Omental fat pad (tissue), 4 donors: ENCODE data around the gene POTEM. TPM values are rescaled to one million over a fixed set of nuclear protein-coding genes. Genes with fewer than 3 reads are reported as not detected.
"Not testable (repeated sequence)": the region's sequence is repeated elsewhere in the genome, so short reads cannot be mapped to it uniquely, and the experiment has no call there.

Experiments used
- ATAC-seq: fragments of 150-250 bp; one replicate; pipeline ENCODE4 v1.9.1; 2016; ENCODE audit warnings: mild to moderate bottlenecking, moderate library complexity; ENCODE audit not compliant: low FRiP score
- DNase-seq: peaks from one replicate; pipeline ENCODE4 v3.0.0-alpha.2; 2019; ENCODE audit warnings: low spot score
- total RNA-seq, 4 donors: library from RNA; depleted of rRNA; stranded (reverse); fragments of >200 nt; gene quantifications; one replicate each; pipeline ENCODE4 v1.1.0, GENCODE V29; 2016

POTEM gene
- total RNA-seq: not detected

DNA sequence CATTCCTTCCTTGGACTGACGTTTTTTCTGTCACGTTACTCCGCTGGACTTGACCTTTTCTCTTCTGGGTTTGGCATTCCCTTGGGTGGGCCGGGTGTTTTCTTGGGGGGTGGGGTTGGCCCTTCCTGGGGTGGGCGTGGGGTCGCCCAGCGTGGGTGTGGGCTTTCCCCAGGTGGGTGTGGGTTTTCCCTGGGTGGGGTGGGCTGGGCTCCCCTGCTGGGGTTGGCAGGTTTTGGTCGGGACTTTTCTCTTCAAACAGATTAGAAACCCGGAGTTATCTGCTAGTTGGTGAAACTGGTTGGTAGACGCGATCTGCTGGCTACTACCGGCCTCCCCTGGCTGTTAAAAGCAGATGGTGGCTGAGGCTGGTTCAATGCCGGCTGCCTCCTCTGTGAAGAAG lies at the start of gene POTEM:
POTEM (plus strand) TSS at position 301 of the 400 bp plus-strand sequence; CDS start at position 353, 52 bp downstream.
- DNase-seq, ATAC-seq: not testable (repeated sequence)

GRCh38 chr14:18918345-18918744 lies 48.9 kb upstream of the POTEM start:
- not testable (repeated sequence) for DNase-seq, ATAC-seq

GRCh38 chr14:18920052-18920451 lies 47.2 kb upstream of the POTEM start:
- ATAC-seq, DNase-seq: not testable (repeated sequence)

- not testable (repeated sequence) for DNase-seq, ATAC-seq
Observed at GRCh38 chr14:18921055-18921701, 46.1 kb upstream of the POTEM start.

DNA sequence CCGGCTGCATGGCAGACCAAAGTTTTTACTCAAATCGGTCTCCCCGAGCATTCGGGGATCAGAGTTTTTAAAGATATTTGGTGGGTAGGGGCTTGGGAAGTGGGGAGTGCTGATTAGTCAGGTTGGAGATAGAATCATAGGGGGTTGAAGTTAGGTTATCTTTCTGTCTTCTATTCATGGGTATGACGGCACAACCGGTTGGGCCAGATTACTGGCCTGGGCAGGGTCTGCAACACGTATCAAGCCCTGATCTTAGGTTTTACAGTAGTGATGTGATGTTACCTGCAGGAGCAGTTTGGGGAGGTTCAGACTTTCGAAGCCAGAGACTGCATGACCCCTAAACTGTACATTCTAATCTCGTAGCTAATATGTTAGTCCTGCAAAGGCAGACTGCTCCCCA lies 30.4 kb upstream of the POTEM start:
- not testable (repeated sequence) for DNase-seq, ATAC-seq

DNA sequence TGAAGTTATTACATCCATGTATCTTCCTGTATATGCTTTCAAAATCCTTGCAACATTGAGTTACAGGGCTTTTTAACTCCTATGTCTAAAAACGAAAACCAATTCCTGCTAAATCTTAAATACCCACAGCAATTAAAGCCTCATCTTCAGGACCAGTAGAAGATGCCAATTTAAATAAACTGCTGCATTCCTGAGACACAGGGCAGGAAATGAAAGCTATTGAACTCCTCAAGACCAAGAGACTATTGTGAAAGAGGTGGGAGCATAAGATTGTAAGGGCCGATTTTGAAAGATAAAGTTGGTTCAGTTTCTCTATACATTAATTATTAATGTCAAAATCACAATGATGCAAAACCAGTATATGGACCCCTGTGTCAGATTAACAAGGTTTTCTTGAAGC lies 28.5 kb upstream of the POTEM start:
- DNase-seq, ATAC-seq: not testable (repeated sequence)

- DNase-seq: not testable (repeated sequence)
- peak; percentile 19 for ATAC-seq
Observed at GRCh38 chr14:18949939-18950338, 17.3 kb upstream of the POTEM start.

GRCh38 chr14:18953085-18953484 lies 14.1 kb upstream of the POTEM start:
- not testable (repeated sequence) for ATAC-seq, DNase-seq

DNA sequence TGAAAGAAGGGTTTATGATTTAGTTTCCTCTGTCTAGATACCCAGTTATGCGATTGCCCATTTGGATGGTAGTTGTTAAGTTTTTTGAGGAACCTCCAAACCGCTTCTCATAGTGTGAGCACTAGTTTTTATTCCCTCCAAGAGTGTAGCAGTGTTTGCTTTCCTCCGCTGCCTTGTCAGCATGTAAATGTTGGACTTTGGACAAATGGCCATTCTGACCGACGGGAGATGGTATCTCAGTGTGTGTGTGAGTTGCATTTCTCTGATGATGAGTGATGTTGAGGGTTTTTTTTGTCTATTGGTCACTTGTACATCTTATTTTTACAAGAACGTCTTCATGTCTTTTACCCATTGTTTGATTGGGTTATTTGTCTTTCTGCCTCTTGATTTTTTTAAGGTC lies 11.4 kb upstream of the POTEM start:
- ATAC-seq, DNase-seq: not testable (repeated sequence)

- DNase-seq, ATAC-seq: not testable (repeated sequence)
Observed at GRCh38 chr14:18961576-18961975, 5.7 kb upstream of the POTEM start.

DNA sequence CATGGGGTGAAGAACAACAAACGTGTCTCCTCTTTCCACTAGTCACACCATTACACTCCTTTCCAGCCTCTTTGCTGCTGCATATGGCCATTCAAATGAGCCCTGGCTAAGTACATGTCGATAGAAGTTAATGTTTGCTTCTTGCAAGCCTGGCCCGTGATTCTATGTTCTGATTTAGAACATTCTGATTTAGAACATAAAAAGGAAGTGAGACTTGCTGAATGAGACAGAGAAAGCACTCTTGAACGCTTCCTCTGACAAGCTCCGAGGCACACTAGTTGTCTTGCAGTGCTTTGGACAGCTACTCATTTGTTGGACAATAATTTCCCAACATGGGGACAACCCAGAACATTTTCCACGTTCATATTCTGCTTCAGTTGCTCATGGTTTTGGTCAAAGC lies 5.1 kb upstream of the POTEM start:
- DNase-seq, ATAC-seq: not testable (repeated sequence)

DNA sequence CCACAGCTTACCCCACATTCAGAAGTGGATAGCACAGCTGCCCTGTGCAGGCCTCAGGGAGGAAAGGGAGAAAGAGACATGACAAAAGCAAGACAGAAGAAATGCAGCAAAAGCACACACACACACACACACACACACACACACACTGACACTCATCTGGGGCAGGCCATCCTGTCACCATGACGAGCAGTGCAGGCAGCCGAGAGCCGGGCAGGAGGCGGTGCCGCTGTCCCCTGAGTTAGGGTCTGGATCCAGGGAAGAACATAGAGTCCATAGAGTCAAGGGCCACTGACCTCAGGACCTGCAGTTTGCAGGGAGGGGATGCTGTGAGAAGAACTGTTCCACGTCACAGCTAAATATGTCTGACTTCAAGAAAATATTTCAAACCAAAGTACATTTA lies 4.0 kb upstream of the POTEM start:
- not testable (repeated sequence) for ATAC-seq, DNase-seq

DNA sequence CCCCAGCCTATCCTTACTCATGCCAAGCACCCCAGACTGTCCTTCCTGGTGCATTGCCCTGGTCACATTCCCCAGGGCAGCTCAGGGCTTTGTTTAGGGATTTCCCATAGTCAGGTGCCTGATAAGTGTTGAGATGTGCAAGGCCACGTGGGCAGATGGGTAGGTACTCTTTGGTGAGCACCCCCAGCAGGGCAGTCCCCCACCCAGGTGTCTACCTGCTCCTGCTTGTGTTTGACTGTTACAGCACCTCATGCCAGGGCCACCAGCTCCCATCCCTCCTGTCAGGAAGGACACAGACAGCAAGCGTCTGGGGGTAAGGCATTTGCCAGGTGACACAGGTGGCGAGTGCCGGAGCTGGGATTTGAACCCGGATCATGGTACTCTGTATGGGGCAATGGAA lies 2.4 kb upstream of the POTEM start:
- not testable (repeated sequence) for ATAC-seq

GRCh38 chr14:19002566-19002965 lies 35.3 kb downstream of the POTEM start:
- not testable (repeated sequence) for DNase-seq, ATAC-seq

More for the DNA sequence above, 2.4 kb upstream of the POTEM start:
- not testable (repeated sequence) for DNase-seq

GRCh38 chr14:19006490-19006889 lies 39.3 kb downstream of the POTEM start:
- not testable (repeated sequence) for DNase-seq, ATAC-seq

GRCh38 chr14:19007678-19008077 lies 40.4 kb downstream of the POTEM start:
- DNase-seq, ATAC-seq: not testable (repeated sequence)

DNA sequence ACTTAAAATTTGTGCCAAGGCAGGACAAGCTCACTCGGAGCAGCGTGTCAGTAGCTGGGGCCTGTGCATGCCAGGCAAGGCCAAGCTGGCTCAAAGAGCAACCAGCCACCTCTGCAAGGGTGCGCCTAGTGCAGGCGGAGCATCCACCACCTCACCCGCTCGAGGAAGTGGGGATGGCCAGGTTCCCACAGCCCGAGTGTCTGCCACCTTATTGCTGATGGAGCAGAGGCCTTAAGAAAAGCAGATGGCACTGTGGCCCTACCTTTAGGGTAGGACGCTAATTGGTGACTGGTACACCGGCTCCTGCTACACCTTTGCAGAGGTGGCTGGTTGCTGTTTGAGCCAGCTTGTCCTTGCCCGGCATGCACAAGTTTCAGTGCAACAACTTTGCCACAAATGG lies 43.8 kb downstream of the POTEM start:
- DNase-seq, ATAC-seq: not testable (repeated sequence)

GRCh38 chr14:19011703-19012102 lies 44.5 kb downstream of the POTEM start:
- not testable (repeated sequence) for DNase-seq, ATAC-seq

GRCh38 chr14:19015185-19015584 lies 48.0 kb downstream of the POTEM start:
- ATAC-seq, DNase-seq: not testable (repeated sequence)

DNA sequence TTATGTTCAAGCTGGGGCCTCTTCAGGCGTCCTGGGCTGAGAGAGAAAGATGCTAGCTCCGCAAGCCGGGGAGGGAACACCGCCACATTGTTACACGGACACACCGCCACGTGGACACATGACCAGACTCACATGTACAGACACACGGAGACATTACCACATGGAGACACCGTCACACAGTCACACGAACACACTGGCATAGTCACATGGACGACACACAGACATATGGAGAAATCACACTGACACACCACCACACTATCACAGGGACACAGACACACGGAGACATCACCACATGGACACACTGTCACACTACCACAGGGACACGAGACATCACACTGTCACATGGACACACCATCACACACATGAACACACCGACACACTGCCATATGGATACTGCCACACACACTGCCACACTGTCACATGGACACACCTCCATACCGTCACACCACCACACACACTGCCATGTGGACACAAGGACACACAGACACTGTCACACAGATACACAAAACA lies 57.9 kb downstream of the POTEM start:
- ATAC-seq: not testable (repeated sequence)

More for the DNA sequence above, 57.9 kb downstream of the POTEM start:
- not testable (repeated sequence) for DNase-seq
